AG09319 (cell line): ENCODE data around the gene RPL12.
A peak's percentile ranks its signal among the peaks of the same experiment; 100 is the strongest.

Experiments
- DNase-seq: peaks from one replicate; pipeline ENCODE4 v3.0.0-alpha.2; 2010; ENCODE audit warnings: low read depth; ENCODE audit errors: extremely low read depth
- TF ChIP-seq, protein P1 (sequence below): IDR thresholded peaks from 2 replicates; pipeline ENCODE4 v1.5.1; 2011; ENCODE audit warnings: low read depth, mild to moderate bottlenecking, inconsistent platforms, low read length, moderate library complexity

The RPL12 gene

DNA sequence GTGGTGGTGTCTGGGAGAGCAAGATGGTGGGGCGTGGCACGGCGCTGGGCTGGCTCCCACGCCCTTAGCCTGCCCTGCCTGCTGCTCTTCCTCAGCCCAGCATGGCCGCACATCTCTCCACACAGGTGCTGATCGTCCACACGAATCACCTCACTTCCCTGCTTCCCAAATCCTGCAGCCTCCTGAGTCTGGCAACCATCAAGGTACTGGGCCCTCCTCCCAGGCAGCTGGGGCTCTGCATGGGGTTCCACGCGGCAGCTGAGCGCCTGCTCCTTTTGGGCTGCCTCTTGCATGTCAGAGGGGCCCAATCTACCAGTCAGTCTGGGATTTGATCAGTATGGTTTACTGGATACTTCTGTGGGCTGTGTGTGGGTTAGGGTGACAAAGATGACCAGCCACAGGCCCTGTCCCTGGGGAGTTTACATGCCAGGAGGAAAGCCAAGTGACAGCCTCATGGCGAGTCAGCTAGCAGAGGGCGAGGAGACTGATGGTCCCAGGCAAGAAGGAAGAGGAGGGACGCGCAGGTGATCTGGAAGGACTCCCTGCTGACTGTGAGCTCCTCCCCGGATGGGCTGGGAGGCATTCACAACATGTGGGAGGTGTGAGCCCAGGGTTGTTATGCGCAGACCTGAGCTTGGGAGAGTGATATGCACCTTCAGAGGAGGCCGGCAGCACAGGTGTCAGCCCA is 6.1 kb upstream of the RPL12 start:
- TF ChIP-seq, protein P1, sequence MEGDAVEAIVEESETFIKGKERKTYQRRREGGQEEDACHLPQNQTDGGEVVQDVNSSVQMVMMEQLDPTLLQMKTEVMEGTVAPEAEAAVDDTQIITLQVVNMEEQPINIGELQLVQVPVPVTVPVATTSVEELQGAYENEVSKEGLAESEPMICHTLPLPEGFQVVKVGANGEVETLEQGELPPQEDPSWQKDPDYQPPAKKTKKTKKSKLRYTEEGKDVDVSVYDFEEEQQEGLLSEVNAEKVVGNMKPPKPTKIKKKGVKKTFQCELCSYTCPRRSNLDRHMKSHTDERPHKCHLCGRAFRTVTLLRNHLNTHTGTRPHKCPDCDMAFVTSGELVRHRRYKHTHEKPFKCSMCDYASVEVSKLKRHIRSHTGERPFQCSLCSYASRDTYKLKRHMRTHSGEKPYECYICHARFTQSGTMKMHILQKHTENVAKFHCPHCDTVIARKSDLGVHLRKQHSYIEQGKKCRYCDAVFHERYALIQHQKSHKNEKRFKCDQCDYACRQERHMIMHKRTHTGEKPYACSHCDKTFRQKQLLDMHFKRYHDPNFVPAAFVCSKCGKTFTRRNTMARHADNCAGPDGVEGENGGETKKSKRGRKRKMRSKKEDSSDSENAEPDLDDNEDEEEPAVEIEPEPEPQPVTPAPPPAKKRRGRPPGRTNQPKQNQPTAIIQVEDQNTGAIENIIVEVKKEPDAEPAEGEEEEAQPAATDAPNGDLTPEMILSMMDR = no peak
- no peak for DNase-seq

DNA sequence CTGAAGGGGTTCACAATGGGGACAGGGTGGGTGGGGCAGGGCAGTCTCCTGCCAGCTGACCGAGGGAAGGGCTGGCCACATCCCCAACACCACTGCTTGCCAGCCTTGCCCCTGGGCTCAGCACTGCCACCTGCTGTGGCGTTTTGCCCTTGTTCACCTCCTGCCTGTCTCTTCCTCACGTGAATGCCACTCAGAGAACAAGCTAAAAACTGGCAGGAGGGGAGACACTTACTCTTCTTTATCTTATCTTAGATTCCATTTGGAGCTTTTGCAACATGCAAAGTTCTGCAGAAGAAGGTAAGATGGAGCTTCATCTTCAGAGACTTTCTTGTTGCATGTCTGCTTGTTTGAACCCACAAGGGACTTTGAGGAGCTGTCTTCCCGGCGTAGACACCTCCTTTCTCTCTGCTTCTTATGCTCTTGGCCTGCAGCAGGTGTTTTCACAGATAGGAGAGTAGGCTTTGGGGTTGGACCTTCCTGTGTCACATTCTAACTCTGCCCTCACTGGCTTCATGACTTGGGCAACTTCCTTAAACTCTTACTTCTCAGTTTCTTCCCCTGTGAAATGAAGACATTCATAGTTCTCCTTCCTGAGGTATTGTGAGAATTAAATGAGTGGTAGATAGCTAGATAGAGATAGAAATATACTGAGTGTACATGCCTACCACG is 4.3 kb upstream of the RPL12 start:
- TF ChIP-seq, protein P1 = peak; percentile 15
- no peak for DNase-seq

DNA sequence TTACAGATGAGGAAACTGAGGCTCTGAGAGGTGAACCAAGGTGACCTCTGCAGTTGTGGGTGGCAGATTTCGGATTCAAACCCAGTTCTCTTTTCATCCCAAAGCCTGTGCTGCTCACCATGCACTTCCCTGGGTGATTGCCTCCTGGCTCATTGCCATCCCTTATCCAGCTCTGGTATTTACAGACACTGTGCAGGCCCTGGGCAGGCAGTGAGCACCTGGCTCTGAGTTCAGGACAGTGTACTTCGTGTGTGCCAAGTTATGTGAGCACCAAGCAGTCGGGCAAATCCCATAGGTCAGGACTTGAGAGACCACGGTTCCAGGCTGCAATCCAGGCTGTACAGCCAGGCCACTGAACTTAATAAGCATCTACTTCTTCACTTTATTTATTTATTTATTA is 1.5 kb upstream of the RPL12 start:
- TF ChIP-seq, protein P1 = no peak
- no peak for DNase-seq

DNA sequence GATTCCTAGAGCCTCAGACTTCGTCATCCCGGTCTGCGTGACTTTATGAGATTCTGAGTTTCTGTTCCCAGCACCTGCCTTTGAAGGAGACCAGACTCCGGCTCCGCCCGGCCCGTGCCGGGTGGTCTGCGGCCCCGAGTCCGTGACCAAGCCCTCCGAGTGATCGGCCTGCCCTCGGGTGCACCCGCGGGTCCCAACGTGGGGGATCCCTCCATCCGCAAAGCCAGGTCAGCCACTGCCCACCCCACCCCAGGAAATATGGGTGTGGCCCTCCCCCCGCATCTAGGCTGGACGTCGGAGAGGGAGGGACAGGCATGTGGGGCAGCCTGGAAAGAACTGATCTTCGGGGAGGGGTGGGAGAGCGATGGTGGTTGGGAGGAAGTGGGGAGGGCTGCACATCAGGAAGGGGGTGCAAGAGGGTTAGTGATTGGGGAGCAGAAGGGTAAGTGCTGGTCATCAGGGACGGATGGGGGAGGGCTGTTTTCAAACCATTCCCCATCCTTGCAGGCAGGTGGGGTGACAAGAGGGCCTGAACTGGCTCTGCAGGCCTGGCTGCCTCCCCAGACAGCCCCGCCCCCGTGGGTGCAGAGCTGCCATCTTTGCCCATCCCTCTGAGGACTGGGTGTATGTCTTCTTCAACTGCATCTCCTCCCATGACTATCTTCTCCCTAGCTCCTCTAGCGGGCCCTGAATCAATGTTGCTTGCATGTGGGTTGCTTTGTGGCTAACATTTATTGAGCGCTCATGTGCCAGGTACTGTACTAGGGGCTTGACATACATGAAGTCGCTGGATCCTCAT is 851 bp upstream of the RPL12 start:
- DNase-seq = no peak
- TF ChIP-seq, protein P1 = no peak

DNA sequence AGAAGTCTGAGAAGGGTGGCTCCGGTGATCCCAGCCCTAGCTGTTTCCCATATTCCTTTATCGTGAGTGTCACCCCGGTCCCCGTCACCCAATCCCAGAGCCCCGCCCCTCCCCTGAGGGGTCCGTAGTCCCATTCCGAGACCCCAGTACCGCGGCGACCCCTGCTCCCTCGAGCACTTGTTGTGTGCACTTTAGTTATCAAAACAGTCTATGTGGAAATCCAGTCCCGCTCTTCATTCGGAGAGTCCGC is 327 bp upstream of the RPL12 start:
- TF ChIP-seq, protein P1 = no peak
- DNase-seq = no peak

DNA sequence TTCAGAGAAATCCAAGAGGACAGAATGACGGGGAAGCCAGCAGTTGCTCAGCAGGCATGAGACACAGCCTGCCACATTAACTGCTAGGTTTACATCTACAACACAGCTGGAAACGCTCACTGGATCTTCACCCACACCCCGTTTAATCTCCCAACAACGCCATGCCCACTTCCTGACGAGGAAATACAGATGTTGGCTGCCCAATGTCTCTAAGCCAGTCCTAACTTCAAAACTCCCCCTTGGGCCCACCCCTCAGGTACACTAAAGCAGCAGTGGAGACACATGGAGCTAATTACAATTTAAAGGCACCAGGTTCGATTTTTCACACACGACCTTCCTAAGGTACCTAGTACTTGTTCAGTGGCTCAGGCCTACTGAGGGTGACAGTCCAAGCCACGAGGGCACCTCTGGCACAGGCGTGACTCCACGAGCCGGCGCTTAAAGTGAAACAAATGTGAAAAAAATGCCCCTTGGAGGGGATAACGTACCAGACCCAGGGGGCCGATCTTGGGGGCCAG is 904 bp downstream of the RPL12 start:
- TF ChIP-seq, protein P1 = no peak
- no peak for DNase-seq
